NCI-H1436 treated with DMSO at 0.1 percent for 48 hours (cell line): ENCODE results near the gene SYT14.
"Not testable (repeated sequence)": the region's sequence is repeated elsewhere in the genome, so short reads cannot be mapped to it uniquely, and the experiment has no call there.

Experiments
- DNase-seq: peaks from one replicate; lab custom pipeline; 2025; lab: John Stamatoyannopoulos, UW

Gene SYT14

GRCh38 chr1:209937996-209938959, at the start of gene SYT14:
SYT14 (plus strand) TSS chr1:209938217; CDS start chr1:209938265, 48 bp downstream.
- peak; percentile 47 for DNase-seq

GRCh38 chr1:209888291-209889076, 49.5 kb upstream of the SYT14 start:
- not testable (repeated sequence) for DNase-seq

GRCh38 chr1:209889077-209889418, 49.0 kb upstream of the SYT14 start:
- DNase-seq: no peak

GRCh38 chr1:209890641-209891330, 47.2 kb upstream of the SYT14 start:
- DNase-seq: no peak

- DNase-seq: no peak
Measured at GRCh38 chr1:209893751-209894150, 44.3 kb upstream of the SYT14 start.

GRCh38 chr1:209895709-209896108, 42.3 kb upstream of the SYT14 start:
- no peak for DNase-seq

- no peak for DNase-seq
Measured at GRCh38 chr1:209896346-209896745, 41.7 kb upstream of the SYT14 start.

- DNase-seq: not testable (repeated sequence)
Measured at GRCh38 chr1:209898271-209898670, 39.7 kb upstream of the SYT14 start.

GRCh38 chr1:209898851-209899250, 39.2 kb upstream of the SYT14 start:
- DNase-seq: not testable (repeated sequence)

GRCh38 chr1:209899948-209900347, 38.1 kb upstream of the SYT14 start:
- no peak for DNase-seq

GRCh38 chr1:209900734-209901133, 37.3 kb upstream of the SYT14 start:
- no peak for DNase-seq

- no peak for DNase-seq
Measured at GRCh38 chr1:209901211-209901610, 36.8 kb upstream of the SYT14 start.

- DNase-seq: not testable (repeated sequence)
Measured at GRCh38 chr1:209904774-209905173, 33.2 kb upstream of the SYT14 start.

- no peak for DNase-seq
Measured at GRCh38 chr1:209911746-209912145, 26.3 kb upstream of the SYT14 start.

GRCh38 chr1:209912306-209912705, 25.7 kb upstream of the SYT14 start:
- DNase-seq: no peak

- DNase-seq: not testable (repeated sequence)
Measured at GRCh38 chr1:209919637-209920036, 18.4 kb upstream of the SYT14 start.

- DNase-seq: no peak
Measured at GRCh38 chr1:209920844-209921243, 17.2 kb upstream of the SYT14 start.

GRCh38 chr1:209924390-209924789, 13.6 kb upstream of the SYT14 start:
- peak; percentile 20 for DNase-seq

- peak; percentile 96 for DNase-seq
Measured at GRCh38 chr1:209926045-209926444, 12.0 kb upstream of the SYT14 start.

- DNase-seq: no peak
Measured at GRCh38 chr1:209927466-209927865, 10.6 kb upstream of the SYT14 start.

GRCh38 chr1:209929751-209930150, 8.3 kb upstream of the SYT14 start:
- DNase-seq: no peak

- no peak for DNase-seq
Measured at GRCh38 chr1:209931141-209931540, 6.9 kb upstream of the SYT14 start.
